Muscle layer of colon (tissue), 2 donors: ENCODE measurements around the gene MARCKSL1.

Source experiments
- H3K27ac ChIP-seq: one replicate; pipeline ENCODE4 v1.7.0; 2013; ENCODE audit warnings: low read depth, mild to moderate bottlenecking, low read length, moderate library complexity
- H3K27me3 ChIP-seq, 2 donors: one replicate each; pipeline ENCODE4 v1.7.0; 2013; ENCODE audit warnings: low read length in 2 of 2, mild to moderate bottlenecking in 2 of 2; ENCODE audit not compliant: insufficient read depth in 2 of 2, control insufficient read depth in 1 of 2
- H3K36me3 ChIP-seq: one replicate; pipeline ENCODE4 v1.7.0; 2013; ENCODE audit warnings: mild to moderate bottlenecking, low read length; ENCODE audit not compliant: insufficient read depth
- H3K4me1 ChIP-seq: one replicate; pipeline ENCODE4 v1.7.0; 2013; ENCODE audit warnings: mild to moderate bottlenecking, low read length; ENCODE audit not compliant: insufficient read depth
- H3K4me3 ChIP-seq, 2 donors: one replicate each; pipeline ENCODE4 v1.7.0; 2013; ENCODE audit warnings: low read length in 2 of 2, low read depth in 1 of 2, mild to moderate bottlenecking in 1 of 2, moderate library complexity in 1 of 2
- H3K9ac ChIP-seq: one replicate; pipeline ENCODE4 v1.7.0; 2013; ENCODE audit warnings: low read length
- H3K9me3 ChIP-seq: one replicate; pipeline ENCODE4 v1.7.0; 2013; ENCODE audit warnings: mild to moderate bottlenecking, low read length
- donor health status: abdominal sarcoma.
- donor health status: Adenocarcinoma of cecum.

Gene MARCKSL1

DNA sequence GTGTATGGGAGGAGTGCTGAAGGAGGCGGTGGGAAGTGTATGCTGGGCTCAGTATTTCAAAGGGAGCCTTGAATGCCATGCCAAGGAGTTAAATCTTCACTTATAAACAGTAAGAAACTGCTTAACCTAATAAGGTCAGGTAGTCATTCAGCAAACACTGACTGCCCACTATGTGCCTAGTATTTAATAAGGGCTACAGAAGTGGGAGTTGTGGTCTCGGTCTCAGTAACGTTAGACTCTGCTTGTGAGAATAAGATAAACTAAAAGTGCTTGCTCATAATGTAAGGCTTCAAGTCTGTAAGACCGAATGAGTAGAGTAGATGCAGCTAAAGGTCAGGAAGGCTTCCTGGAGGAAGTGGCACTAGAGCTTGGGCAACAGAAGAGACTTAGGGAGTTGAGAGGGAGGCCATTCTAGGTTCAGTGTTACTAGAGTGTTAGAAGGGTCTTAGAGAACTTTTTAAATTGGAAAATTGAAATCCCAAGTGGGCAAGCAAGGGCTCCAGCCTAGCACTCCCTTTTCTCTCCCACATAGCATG is 6.0 kb downstream of the MARCKSL1 start:
- H3K36me3 ChIP-seq, result peaks cover 60% of the 10 kb centered on the region
- no peak overlapping the region for H3K4me3 ChIP-seq
- no peak overlapping the region for H3K27ac ChIP-seq
- peaks cover 0 to 7% of the 10 kb centered on the region in 2 donors for H3K27me3 ChIP-seq
- no peaks in the 10 kb centered on the region for H3K9me3 ChIP-seq
- H3K9ac ChIP-seq, result no peak overlapping the region
- H3K4me1 ChIP-seq, result peaks cover 7% of the 10 kb centered on the region

GRCh38 chr1:32327204-32327603 is 8.8 kb downstream of the MARCKSL1 start:
- Histone ChIP-seq H3K4me1 (no peaks in the 10 kb centered on the region), H3K9ac (no peak overlapping the region), H3K27me3 (no peaks in the 10 kb centered on the region), H3K9me3 (no peaks in the 10 kb centered on the region), H3K36me3 (peaks cover 54% of the 10 kb centered on the region), H3K27ac (no peak overlapping the region), H3K4me3 (no peak overlapping the region)

DNA sequence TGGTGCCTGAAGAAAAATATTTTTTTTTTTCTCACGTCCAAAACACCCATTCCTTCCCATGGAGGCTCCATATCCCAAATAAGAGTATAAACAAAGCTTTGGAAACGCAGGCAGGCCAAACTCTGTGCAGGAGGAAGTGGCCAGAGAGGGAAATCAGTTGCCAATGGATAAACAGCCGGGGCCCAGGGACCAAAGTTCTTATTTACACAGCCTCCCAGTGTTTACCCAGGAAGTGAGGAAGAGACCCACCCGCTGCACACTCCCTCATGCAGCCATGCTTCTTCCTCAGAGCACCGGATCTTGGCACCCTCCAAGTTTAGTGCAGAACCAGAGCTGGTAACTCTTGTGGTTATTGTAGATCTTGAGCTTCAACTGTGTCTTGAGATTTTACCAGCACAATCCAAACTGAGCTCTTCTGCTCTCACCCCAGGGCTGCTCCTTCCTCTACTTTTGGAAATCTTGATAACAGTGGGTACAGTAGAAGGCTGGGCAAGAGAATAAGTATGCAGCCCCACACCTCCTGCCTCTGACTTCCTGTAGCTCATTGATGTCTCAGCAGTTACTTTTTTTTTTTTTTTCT is 14.2 kb downstream of the MARCKSL1 start:
- Histone ChIP-seq H3K9ac (no peak overlapping the region), H3K27me3 (no peaks in the 10 kb centered on the region), H3K4me1 (no peaks in the 10 kb centered on the region), H3K36me3 (peaks cover 27% of the 10 kb centered on the region), H3K9me3 (no peaks in the 10 kb centered on the region), H3K27ac (no peak overlapping the region), H3K4me3 (no peak overlapping the region)

DNA sequence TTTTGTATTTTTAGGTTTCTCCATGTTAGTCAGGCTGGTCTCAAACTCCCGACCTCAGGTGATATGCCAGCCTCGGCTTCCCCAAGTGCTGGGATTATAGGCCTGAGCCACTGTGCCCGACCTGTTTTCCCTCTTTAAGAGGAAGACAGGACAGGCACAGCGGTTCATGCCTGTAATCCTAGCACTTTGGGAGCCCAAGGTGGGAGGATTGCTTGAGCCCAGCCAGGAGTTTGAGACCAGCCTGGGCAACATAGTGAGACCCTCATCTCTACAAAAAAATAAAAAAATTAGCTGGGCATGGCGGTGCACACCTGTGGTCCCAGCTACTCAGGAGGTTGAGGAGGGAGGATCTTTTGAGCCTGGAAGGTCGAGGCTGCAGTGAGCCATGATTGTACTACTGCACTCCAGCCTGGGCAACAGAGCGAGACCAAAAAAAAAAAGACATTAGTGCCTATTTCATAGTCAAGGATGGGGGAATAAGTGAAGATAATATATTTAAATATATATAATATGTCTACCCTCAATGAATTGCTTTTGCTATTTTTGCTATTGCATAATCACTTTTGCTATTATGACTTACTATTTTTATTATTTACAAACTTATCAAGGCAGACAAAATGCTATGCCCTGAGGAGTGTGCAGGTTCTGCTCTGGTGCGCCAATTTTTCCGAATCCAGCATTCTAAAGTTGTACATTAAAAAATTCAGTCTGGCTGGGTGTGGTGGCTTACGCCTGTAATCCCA is 17.7 kb downstream of the MARCKSL1 start:
- no peak overlapping the region for H3K27ac ChIP-seq
- no peak overlapping the region for H3K4me3 ChIP-seq
- H3K27me3 ChIP-seq, result no peaks in the 10 kb centered on the region
- H3K4me1 ChIP-seq, result no peaks in the 10 kb centered on the region
- no peak overlapping the region for H3K9ac ChIP-seq
- H3K9me3 ChIP-seq, result no peaks in the 10 kb centered on the region
- H3K36me3 ChIP-seq, result peaks cover 29% of the 10 kb centered on the region

DNA sequence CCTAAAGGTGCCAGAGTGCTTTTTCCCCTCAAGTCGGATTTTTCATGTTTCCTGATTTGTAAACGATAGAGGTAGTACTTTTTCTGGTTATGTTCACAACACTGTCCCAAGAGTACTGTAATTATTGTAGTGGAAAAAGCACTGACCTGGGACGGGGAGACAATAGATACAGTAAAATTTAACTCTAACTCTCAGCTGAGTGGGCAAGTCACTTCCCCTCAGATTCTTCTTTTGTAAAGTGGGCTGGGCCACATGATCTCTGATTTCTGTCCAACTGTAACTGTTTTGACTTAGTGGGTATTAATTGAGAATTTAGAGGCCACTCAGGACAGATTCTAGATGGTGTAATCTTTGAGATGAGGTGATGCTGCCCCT is 19.1 kb downstream of the MARCKSL1 start:
- H3K9me3 ChIP-seq, result no peaks in the 10 kb centered on the region
- H3K4me3 ChIP-seq, result no peak overlapping the region
- H3K27ac ChIP-seq, result no peak overlapping the region
- no peak overlapping the region for H3K9ac ChIP-seq
- no peaks in the 10 kb centered on the region for H3K27me3 ChIP-seq
- H3K36me3 ChIP-seq, result peaks cover 29% of the 10 kb centered on the region
- H3K4me1 ChIP-seq, result no peaks in the 10 kb centered on the region

DNA sequence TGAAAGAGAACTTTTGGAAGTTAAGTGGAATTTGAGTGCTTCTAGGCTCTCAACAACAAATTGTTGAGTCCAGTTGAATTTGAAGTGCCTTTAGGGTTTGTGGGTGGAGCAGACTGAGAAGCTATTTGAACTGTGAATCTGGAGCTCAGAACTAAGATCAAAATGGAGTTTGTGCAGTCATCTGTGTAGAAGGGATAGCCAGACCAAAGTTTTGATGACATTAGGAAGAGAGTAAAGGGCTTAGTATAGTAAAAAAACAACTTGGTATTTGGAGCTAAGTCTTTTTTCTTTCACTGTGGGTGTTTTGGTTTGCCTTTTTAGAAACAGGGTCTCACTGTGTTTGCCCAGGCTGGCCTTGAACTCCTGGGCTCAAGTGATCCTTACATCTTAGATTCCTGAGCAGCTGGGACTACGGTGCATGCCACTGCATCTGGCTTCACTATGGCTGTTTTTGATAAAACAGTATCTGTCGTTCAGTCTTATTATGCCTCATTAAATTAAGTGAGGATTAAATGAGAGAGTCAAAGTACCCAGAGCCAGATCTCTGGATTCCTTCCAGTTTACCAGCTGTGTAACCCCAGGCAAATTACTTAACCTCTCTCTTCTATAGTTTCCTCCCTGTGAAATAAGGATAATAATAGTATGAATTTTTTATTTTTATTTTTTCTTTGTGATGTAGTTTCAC is 24.2 kb downstream of the MARCKSL1 start:
- Histone ChIP-seq H3K4me3 (no peak overlapping the region), H3K36me3 (peaks cover 4% of the 10 kb centered on the region), H3K4me1 (peaks cover 8% of the 10 kb centered on the region), H3K27ac (no peak overlapping the region), H3K27me3 (no peaks in the 10 kb centered on the region), H3K9me3 (no peaks in the 10 kb centered on the region), H3K9ac (no peak overlapping the region)

- no peak overlapping the region for H3K27ac ChIP-seq
- H3K9me3 ChIP-seq, result no peaks in the 10 kb centered on the region
- no peak overlapping the region for H3K4me3 ChIP-seq
- H3K9ac ChIP-seq, result no peak overlapping the region
- no peaks in the 10 kb centered on the region for H3K27me3 ChIP-seq
- H3K36me3 ChIP-seq, result no peaks in the 10 kb centered on the region
- peaks cover 8% of the 10 kb centered on the region for H3K4me1 ChIP-seq
Measured at GRCh38 chr1:32309960-32310359, 26.1 kb downstream of the MARCKSL1 start.

DNA sequence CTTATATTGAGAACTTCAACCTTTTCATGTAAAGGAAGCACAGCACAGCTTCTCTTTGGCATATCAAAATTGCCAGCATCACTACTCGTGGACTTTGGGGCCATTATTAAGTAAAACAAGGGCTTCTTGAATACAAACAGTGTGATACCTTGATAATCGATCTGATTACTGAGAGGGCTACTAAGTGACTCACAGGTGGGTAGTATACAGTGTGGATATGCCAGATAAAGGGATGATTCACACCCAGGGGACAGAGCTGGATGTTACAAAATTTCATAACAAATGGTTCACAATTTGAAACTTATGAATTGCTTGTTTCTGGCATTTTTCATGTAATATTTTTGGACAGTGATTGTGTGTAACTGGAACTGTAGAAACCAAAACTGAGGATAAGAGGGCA is 28.7 kb downstream of the MARCKSL1 start:
- peaks cover 8% of the 10 kb centered on the region for H3K4me1 ChIP-seq
- H3K27ac ChIP-seq, result no peak overlapping the region
- no peak overlapping the region for H3K4me3 ChIP-seq
- no peaks in the 10 kb centered on the region for H3K9me3 ChIP-seq
- H3K9ac ChIP-seq, result no peak overlapping the region
- H3K36me3 ChIP-seq, result peaks cover 19% of the 10 kb centered on the region
- no peaks in the 10 kb centered on the region for H3K27me3 ChIP-seq

GRCh38 chr1:32305310-32305709 is 30.7 kb downstream of the MARCKSL1 start:
- peaks cover 8% of the 10 kb centered on the region for H3K4me1 ChIP-seq
- H3K9me3 ChIP-seq, result no peaks in the 10 kb centered on the region
- no peak overlapping the region for H3K9ac ChIP-seq
- no peak overlapping the region for H3K4me3 ChIP-seq
- H3K36me3 ChIP-seq, result peaks cover 24% of the 10 kb centered on the region
- no peak overlapping the region for H3K27ac ChIP-seq
- H3K27me3 ChIP-seq, result no peaks in the 10 kb centered on the region

DNA sequence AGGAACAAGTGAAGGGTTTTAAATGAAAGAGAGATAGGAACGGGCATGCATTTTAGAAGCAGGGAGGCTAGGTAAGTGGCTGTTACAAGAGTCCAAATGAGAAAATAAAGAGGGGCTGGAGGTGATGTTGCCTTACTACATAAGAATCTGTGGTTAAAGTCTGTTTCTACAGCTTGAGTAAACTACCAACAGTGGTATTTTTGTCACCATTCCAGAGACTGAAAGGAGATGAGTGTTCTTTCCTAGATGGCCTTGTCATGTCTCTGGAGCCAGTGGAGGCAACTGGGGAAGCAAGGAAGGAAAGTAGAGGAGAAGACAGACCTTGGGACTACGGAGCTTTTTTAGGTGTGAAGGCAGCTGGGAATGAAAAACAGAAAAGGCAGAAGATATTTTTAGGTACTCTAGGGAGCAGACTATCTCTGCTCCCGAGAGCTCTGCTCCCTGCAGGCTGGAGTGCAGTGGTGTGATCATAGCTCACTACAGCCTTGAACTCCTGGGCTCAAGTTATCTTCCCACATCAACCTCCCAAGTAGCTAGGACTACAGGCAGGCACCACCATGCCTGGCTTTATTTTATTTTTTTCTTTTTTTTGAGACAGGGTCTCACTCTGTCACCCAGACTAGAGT is 31.9 kb downstream of the MARCKSL1 start:
- H3K36me3 ChIP-seq, result peaks cover 24% of the 10 kb centered on the region
- H3K4me3 ChIP-seq, result no peak overlapping the region
- no peak overlapping the region for H3K27ac ChIP-seq
- H3K9ac ChIP-seq, result no peak overlapping the region
- no peaks in the 10 kb centered on the region for H3K9me3 ChIP-seq
- H3K27me3 ChIP-seq, result no peaks in the 10 kb centered on the region
- H3K4me1 ChIP-seq, result no peaks in the 10 kb centered on the region

GRCh38 chr1:32303358-32303757 is 32.7 kb downstream of the MARCKSL1 start:
- no peak overlapping the region for H3K9ac ChIP-seq
- H3K9me3 ChIP-seq, result no peaks in the 10 kb centered on the region
- no peak overlapping the region for H3K27ac ChIP-seq
- H3K4me1 ChIP-seq, result no peaks in the 10 kb centered on the region
- H3K36me3 ChIP-seq, result peaks cover 24% of the 10 kb centered on the region
- H3K27me3 ChIP-seq, result no peaks in the 10 kb centered on the region
- H3K4me3 ChIP-seq, result no peak overlapping the region
